Breast epithelium (tissue), 3 donors: ENCODE data around the gene TLR6.

Experiments used
- POLR2A ChIP-seq: fragments of 450-650 bp; IDR thresholded peaks from one replicate; pipeline ENCODE4 v1.6.1; 2016; ENCODE audit warnings: antibody characterized with exemption, mild to moderate bottlenecking, moderate library complexity
- POLR2AphosphoS5 ChIP-seq, 3 donors: sonication (generic); formaldehyde crosslinking; IDR thresholded peaks; one replicate each; pipeline ENCODE4 v1.6.1; 2017; ENCODE audit warnings: antibody characterized with exemption in 3 of 3
- TF ChIP-seq, protein P1 (sequence below), 3 donors: fragments of 450-650 bp; IDR thresholded peaks; one replicate each; pipeline ENCODE4 v1.5.1; 2016 to 2017; ENCODE audit warnings: antibody characterized with exemption in 3 of 3, mild to moderate bottlenecking in 3 of 3, moderate library complexity in 3 of 3

DNA sequence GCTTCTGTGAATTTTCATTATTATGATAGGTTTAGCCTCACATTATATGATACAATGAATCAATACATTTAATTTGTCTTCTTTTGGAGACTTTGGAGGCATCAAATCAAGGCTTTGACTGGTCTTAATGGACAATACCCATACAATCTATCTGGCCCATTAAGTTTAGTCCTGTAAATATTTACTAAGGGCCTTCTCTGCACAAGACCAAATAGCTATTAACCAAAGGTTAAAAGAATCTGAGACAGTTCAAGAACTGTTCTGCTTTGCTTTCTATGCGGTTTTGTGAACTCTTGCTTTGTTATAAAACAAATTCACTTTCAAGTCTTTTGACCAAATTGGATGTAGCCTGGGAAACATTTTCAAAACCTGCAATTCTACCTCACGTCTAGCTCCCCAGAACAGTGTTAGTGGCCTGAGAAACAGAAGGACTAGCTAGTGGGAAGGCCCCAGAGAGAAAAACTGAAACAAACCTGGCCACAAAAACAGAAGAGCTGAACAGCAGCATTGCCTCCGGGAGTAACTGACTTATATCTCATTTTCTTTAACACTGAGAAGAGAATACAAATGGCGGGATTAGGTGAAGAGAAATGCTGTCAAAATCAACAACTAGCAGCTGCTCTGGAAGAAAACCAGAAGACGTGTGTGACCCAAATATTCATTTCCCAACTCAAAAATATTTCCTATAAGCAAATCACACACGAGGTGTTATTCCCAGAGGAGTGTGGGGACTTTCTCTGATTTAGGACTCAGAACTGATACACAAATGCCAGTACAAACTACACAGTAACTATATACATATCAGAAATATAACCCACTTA lies 52.6 kb downstream of the TLR6 start:
- TF ChIP-seq, protein P1, sequence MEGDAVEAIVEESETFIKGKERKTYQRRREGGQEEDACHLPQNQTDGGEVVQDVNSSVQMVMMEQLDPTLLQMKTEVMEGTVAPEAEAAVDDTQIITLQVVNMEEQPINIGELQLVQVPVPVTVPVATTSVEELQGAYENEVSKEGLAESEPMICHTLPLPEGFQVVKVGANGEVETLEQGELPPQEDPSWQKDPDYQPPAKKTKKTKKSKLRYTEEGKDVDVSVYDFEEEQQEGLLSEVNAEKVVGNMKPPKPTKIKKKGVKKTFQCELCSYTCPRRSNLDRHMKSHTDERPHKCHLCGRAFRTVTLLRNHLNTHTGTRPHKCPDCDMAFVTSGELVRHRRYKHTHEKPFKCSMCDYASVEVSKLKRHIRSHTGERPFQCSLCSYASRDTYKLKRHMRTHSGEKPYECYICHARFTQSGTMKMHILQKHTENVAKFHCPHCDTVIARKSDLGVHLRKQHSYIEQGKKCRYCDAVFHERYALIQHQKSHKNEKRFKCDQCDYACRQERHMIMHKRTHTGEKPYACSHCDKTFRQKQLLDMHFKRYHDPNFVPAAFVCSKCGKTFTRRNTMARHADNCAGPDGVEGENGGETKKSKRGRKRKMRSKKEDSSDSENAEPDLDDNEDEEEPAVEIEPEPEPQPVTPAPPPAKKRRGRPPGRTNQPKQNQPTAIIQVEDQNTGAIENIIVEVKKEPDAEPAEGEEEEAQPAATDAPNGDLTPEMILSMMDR (IDR thresholded peaks at IDR 0.05): no peak
- no peak for TF ChIP-seq POLR2AphosphoS5 (IDR thresholded peaks at IDR 0.05)
- TF ChIP-seq POLR2A: no peak
